CD4-positive, alpha-beta T cell treated with Interferon gamma for 1 hour (primary cell): ENCODE data around the gene SSR2.

Experiments
- DNase-seq: peaks from one replicate; pipeline ENCODE4 v3.0.0-alpha.2; 2020

The SSR2 gene

GRCh38 chr1:156020293-156021092 lies at the start of gene SSR2:
Gene SSR2, minus strand, starts transcription at chr1:156020951. Its CDS starts 784 bp downstream, at chr1:156020167.
- DNase-seq = peak; percentile 84

DNA sequence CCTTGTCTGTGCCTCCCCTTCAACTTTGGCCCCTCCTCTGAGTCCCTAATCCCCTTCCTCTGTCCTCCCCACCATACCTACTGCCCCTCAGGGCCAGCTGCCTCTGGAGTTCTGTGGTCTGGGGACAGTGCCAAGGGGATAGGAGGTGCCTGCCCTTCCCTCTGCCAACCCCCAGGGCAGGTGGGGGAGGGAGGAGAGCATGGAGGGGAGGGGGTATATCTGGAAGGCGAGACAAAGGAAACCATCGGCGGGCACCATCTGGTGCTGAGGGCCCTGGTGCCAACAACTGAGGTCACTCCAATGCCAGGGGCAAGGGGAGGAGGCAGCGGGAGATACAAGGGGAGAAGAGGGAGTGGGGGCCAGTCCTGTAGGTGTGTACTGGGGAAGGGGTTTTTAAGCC lies 49.8 kb upstream of the SSR2 start:
- no peak for DNase-seq

DNA sequence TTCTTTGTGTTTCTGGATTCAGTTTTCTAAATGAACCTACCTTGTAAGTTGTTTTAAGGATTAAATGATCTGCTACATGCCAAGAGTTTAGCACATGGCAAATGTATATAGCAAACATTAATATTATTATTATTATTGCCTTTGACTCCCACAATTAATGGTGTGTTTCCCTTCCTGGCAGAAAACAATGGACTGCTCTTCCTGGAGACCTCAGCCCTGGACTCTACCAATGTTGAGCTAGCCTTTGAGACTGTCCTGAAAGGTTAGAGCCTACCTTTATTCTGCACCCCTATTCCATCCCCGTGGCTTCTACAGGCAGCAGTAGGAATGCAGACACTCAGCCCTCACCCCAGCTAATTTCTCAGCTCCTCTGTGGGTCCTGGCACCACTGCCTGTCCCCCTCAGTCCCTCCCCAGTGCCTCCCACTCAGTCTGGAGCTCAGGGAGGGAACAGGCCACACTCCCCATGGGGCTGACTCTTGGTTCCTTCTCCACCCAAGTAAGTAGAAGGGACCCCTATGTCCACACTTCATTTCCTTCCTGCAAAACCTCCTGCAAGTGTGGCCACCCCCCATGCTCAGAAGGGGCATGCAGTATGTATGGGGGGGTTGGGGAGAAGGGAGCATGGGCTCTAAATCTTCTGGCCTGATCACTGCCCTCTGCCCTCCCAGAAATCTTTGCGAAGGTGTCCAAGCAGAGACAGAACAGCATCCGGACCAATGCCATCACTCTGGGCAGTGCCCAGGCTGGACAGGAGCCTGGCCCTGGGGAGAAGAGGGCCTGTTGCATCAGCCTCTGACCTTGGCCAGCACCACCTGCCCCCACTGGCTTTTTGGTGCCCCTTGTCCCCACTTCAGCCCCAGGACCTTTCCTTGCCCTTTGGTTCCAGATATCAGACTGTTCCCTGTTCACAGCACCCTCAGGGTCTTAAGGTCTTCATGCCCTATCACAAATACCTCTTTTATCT lies 49.0 kb upstream of the SSR2 start:
- no peak for DNase-seq

DNA sequence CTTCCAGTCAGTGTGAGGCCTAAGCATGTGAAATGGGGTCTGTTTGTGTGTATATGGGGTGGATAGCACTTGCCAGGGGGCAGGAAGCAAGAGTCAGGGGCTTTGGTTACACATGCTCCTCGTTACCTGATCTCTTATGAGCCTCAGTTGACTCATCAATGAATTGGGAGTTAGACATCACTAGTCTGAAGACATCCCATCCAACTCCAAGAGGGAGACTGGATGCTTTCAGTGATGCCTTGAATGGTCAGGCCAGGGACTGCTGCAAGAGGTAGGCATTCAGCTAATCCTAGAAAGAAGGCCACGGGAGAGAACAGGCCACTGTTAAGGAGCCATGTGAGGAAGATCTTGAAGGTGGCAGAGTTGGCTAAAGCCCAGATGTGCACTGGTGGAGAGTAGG lies 46.5 kb upstream of the SSR2 start:
- DNase-seq = no peak

DNA sequence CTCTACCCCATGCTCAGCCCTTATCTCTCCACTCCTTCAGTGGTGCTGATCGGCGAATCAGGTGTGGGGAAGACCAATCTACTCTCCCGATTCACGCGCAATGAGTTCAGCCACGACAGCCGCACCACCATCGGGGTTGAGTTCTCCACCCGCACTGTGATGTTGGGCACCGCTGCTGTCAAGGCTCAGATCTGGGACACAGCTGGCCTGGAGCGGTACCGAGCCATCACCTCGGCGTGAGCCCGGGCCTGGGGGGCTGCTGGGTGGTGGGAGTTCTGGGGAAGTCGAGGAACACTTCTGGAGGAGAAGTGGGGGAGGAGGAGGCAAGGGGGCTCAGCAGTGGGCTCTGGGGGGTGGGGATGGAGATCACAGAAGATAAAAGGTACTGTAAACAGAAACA lies 45.1 kb upstream of the SSR2 start:
- no peak for DNase-seq

DNA sequence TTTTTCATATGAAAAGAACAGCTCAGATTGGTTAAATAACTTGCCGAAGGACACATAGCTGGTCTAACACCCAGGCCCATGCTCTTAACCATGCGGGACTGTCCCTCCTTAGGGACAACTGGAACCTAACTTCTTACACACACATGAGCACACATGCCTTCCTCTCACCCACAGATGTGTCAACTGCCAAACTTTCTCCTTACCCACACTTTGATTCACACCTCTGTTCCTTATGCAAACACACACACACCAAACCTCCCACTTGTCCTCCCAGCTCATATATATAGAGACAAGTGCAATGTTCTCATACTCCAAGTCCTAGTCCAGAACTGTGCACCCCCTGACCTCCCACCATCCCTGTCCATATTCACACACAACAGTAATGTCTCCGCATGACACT lies 44.5 kb upstream of the SSR2 start:
- DNase-seq = no peak

DNA sequence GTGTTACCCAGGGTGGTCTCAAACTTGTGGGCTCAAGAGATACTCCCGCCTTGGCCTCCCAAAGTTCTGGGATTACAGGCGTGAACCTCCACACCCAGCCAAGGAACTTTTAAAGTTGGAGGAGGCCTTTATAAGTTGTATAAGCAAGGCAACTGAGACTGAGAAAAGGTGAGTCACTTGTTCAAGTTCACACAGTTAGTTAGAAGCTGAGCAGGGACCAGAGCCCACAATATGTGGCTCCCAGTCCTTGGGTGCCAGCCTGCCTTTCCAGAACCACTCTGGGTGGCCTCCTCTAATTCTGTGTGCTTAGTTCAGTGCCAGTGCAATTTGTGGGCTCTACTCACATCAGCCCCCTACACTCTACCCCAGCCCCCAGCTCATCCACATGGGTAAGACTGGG lies 43.9 kb upstream of the SSR2 start:
- no peak for DNase-seq

DNA sequence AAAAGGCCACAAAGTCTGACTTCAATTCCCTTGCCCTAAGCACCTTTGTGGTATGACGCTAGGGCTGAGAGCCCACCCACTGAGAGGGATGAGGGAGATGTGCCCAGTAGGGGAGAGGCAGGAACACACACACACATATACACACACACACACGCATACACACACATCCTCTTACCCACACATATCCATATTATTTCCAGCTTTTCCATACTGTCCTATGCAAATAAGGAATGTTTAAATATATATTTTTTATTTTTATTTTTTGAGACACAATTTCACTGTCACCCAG lies 43.2 kb upstream of the SSR2 start:
- no peak for DNase-seq

DNA sequence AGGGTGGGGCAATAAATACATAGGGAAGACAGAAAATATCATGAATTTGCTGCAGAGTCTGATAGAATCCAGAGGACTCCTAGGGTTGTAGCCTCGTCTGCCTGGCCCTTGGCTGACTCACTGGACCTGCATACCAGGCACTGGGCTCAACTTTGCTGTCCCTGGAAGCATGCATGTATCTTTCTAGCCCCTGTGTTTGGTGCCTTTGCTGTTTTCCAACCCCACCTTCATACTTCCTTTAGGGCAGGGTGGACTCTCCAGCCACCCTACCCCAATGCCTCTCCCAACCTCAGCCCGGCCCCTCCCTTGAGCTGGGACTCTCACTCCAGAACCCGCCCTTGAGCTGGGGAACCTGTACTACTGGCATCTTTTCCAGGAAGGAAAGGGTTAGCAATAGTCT lies 41.4 kb upstream of the SSR2 start:
- DNase-seq = no peak

DNA sequence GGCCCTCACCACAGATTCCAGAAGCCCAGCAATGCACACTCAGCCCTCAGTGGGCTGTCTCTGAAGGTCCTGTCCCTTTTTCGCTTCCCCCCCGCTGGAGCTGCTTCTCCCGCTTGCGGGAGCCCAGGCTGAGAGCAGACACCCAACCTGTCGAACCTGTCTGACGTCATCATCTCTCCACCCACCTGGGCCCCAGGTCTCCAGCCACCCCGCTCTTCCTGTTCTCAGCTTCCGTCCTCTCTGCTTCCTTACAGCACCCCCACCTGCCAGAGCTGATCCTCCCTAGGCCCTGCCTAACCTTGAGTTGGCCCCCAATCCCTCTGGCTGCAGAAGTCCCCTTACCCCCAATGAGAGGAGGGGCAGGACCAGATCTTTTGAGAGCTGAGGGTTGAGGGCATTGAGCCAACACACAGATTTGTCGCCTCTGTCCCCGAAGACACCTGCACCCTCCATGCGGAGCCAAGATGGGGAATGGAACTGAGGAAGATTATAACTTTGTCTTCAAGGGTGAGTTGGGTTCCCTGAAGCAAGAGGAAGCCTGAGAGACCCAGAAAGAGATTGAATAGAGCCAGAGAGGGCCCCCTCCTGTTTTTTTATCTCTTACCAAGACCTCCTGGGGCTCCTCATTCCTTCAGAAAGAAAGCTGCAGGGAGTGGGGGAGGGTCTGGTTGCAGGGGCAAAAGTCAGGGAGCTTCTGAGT lies 40.3 kb upstream of the SSR2 start, which contains the start of gene RAB25:
Gene RAB25 (plus strand): TSS at position 224 of the 700 bp plus-strand sequence. CDS start 241 bp downstream, at position 465.
- no peak for DNase-seq

DNA sequence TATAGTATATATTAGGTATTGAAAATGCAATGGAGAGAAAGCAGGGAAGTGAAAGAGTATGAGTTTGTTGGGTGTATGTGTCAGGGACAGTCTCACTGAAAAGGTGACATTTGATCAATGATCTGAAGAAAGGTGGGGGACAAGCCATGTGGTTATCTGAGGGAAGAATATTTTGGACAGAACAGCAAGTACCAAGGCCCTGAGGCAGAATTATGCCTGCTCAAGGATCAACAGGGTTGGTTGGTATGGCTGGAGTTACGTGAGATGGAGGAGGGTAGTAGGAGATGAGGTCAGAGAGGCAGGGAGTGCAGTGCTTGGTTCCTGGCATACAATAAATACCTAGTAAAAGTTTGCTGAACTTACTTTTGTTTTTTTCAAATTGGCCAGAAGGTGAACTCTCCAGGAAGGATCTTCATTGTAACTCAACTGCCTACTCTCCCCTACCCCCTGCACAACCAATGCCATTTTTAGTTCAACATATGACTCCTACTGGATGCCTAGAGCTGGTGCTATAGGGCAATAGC lies 35.6 kb upstream of the SSR2 start:
- no peak for DNase-seq

DNA sequence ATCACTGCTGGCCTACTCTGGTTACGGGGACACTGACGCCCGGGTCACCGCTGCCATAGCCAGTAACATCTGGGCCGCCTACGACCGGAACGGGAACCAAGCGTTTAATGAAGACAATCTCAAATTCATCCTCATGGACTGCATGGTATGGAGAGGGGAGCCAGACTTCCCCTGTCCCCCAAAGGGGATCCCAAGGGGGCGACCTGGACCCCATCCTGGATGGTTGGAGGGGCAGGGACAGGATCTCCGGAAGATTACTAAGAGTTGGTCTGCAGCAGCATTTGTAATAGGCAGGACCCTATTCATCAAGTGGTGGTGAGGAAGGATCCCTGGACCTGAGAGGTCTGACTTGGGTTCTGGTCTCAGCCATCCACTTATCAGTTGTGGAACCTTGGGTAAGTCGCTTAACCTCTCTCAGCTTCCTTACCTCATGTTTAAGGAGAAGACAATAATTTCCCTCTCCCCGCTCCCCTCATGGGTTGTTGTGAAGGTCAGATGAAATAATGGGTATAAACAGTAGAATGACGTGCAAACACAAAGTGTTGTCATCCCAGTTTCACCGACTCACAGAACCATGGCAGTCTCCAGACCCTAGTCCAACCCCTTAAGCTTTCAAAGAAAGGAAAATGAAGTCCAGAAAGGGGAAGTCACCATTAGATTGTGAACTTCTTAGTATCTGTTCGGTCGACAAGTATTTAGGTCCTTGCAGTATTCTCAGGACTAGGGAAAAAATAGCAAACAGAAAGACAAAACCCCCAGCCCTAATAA lies 34.7 kb upstream of the SSR2 start:
- DNase-seq = no peak

DNA sequence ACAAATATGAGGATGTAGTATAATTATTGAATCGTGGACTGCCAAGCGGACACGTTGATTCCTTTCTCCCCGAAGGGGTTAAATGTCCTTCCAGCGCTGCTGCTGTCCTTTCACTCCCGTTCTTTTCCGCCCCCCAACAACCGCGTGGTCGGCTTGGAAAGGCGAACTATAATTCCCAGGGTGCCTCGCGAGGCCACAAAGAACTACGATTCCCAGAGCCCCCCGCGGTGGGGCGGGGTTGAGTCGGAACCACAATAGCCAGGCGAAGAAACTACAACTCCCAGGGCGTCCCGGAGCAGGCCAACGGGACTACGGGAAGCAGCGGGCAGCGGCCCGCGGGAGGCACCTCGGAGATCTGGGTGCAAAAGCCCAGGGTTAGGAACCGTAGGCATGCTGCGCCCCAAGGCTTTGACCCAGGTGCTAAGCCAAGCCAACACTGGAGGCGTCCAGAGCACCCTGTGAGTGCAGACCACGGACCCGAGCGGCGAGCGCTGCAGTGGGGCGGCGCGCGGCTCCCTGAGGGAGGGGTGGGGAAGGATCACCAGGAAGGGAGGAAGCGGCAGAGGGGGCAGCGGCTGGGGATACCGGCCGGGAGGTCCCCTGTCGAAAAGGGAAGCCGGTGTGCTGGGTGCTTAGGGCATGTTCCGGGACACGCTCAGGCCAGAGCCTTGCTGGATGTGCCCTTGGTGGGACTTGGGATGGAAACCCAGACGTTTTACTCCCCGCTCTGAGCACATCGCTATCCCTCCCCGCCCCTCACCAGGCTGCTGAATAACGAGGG lies 33.9 kb upstream of the SSR2 start, which contains the start of gene LAMTOR2:
Gene LAMTOR2 (plus strand): TSS at position 283 of the 781 bp plus-strand sequence. CDS start 108 bp downstream, at position 391.
- peak; percentile 92 for DNase-seq

DNA sequence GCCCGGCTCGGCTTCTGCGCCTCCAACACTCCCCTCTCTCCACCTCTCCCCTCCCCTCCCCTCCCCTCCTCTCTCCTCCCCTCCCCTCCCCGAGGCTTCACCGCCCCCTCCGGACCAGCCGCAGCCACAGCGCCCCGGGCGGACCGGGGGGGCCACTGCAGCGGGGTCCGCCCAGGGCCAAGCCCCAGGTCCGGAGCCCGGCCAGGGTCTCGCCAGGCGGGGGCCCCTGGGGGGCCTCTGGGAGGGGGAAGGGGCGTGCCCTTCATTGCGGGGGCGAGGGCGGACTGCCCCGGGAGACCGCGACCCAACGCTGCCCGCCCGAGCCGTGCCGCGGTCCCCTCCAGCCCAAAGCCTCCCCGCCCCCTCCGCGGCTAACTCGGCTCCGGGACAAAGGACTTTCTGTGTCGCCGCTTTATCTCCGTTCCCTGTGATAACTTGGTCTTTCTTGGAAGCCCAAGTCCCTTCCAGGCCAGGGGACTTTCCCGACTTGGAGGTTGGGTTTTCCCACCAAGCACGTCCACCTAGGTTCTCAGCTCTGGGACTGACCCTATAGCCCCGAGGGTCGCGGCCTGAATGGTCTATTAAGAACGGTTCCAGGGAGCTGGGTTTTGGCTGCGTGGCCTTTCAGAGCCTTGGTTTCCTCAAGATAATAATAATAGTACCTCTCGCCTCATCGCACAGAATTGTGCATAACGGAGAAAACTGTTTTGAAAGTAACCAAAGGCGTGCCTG lies 33.2 kb upstream of the SSR2 start, which contains the start of gene UBQLN4:
Gene UBQLN4 (minus strand): TSS at position 31 of the 732 bp plus-strand sequence. CDS start 97 bp downstream, outside the sequence.
- peak; percentile 86 for DNase-seq

GRCh38 chr1:156052862-156053767 lies 32.4 kb upstream of the SSR2 start:
- DNase-seq = peak; percentile 69

DNA sequence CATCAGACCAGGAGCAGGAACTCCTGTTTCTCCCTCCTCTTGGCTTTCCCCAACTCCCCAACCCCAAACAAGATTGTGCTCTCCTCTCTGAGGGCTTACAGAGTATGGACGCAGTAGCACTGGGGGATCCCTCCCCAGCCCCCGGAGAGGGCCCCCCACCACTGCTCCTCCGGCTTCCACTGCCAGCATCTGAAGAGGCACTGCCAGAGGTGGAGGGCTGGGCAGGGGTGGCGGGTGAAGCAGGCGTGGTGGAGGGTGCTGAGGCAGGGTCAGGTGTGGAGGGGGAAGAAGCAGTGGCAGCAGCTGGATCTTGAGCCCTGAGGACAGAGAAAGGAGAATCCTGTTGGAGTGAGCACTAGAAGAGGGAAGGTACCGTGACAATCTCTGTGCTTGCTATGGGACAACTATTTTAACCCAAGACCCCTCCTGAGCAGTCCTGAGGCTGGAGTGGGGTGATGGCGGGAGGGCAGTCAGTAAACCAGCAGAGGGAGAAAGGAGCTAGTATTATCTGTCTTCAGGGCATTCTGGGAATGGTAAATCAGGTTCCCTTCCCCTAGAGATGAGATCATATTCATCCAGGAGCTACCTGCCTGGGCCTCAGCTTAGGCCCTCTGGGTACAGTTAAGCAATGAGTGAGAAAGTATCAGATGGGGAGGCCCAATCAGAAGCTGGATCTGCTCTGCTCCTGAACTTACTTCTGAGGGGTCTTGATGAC lies 30.4 kb upstream of the SSR2 start:
- no peak for DNase-seq

DNA sequence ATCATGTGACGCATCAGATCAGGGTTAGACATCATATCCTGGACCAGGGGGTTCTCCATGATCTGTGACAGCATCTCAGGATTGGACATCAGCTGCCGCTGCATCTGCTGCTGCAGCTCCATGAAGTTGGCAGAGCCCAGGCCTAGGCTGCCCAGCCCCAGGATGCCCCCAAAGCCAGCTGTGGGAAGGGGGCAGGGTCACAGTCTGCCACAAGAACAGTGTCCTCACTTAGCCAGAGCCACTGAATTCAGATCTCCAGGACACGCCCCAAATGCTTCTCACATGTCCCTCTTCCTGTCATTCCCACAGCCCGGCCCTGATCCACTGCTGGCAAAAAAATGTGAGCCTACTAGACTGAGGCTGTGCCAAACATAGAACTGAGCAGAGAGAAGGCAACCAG lies 29.6 kb upstream of the SSR2 start:
- no peak for DNase-seq

DNA sequence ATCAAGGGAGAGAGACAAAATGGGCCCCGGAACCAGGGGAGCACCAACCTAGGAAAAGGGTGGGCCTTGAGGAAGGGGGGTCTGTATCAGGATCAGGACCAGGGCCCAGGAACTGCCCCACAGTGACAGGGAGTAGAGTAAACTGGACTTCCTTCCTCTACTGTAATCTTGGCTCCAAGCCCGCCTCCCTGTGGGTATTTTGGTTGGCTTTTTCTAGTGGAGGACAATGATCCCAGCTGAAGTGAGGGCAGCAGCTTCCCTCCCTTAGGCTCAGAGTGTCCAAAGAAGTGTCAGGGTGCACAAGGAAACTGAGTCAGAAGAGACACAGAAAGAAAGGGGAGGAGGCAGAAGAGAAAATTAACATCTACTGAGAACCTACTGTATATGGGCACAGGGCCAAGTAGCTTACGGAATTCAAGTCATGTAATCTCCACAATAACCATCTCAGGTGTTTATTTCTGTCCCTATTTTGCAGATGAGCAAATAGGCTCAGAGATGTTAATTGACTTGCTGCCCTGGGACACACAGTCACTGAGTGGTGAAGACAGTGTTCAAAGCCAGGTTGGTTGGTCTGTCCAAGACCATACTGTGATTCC lies 28.0 kb upstream of the SSR2 start:
- no peak for DNase-seq
